GM19238 (cell line): ENCODE data around the gene NDUFAF2.

Experiments used
- DNase-seq: peaks from one replicate; pipeline ENCODE4 v3.0.0; 2011; ENCODE audit warnings: low spot score; ENCODE audit not compliant: insufficient read length

NDUFAF2 gene

DNA sequence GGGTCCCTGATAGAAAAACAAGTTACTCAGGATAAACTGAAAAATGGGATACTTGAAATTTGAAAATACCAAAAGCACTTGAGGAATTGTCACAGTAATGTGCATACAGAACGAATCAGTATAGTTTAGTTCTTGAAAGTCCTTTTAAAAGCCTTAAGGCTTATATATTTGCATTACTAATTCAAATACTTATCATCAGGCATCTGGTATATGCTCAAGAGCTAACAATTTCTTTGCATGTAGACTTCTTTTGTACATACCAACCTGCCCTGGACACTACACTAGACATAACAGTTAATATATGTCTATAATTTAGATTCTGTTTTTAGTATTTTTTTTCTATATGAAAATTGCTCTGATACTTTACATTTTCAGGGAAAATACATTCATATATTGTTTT lies 174.1 kb downstream of the NDUFAF2 start:
- no peak for DNase-seq

GRCh38 chr5:61120534-61120933 lies 175.5 kb downstream of the NDUFAF2 start:
- DNase-seq, result no peak

DNA sequence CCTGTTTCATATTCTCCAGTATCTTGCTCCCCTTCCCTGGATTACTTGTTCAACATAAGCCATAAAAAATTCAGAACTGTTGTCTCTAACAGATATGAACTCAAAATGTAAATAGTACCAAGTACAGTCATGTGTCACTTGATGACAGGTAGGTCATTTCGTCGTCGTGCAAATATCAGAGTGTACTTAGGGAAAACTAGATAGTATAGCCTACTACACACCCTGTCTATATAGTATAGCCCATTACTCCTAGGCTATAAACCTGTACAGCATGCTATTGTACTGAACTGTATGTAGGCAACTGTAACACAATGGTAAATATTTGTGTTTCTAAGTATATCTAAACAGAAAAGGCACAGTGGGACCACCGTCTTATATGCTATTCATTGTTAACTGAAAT lies 178.1 kb downstream of the NDUFAF2 start:
- DNase-seq, result no peak

DNA sequence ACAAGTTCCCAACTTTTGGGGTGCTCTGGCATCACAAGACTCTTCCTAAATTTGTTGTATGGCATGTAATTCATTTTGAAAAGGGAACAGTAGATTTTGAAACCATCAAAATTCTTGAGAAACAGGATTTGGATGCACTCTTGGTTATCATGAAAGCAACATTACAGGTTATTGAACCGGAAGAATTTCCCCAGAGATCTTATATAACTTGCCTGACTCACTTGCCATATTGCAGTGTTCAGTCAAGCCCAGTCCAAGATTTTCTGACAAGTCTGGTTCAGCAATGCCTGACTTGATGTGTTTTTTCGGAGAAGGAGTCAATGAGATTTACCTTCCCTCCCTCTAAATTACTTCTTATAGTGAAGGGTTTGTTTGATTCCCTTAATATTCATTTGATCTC lies 185.3 kb downstream of the NDUFAF2 start:
- DNase-seq, result no peak

DNA sequence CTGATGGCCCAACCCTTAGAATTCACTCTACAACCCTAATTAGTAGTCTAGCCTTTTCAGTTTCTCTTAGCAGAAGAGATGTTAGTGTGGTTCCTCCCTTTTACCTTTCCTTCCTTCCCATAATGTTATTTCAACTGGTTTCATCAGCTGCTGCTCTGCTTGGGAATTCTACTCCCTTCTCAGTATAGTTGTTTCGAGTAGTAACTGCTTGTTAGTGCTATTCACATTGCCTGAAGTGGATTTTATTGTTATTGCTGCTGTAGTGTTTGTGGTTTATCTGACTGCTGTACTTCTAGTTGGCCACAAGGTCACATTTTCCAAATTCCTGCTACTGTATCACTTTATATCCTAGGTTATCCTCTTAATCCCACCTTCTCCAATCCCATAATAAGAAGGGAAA lies 187.6 kb downstream of the NDUFAF2 start:
- DNase-seq, result no peak

GRCh38 chr5:61137835-61138234 lies 192.8 kb downstream of the NDUFAF2 start:
- DNase-seq, result no peak

- DNase-seq, result no peak
Measured at GRCh38 chr5:61139094-61139873, 194.3 kb downstream of the NDUFAF2 start.

- DNase-seq, result no peak
Measured at GRCh38 chr5:61139931-61140330, 194.9 kb downstream of the NDUFAF2 start.

DNA sequence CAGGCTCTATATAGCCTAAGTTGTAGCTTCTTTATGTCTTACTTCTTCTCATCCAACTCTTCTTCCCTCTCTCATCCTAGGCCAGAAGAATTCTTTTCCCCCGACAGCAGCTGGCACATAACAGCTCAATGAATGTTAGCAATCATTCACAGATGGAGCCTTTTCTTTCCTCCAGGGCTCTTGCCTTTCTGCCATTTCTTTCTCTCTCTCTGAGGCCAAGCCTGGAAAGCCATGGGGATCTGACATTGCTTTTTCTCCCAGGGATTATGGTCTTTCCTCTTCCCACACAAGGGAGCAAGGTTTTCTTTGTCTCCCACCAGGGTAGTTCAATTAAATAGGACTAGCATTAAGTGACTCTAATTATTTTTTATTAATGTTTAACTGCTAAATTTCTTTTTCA lies 196.8 kb downstream of the NDUFAF2 start:
- DNase-seq, result no peak

- no peak for DNase-seq
Measured at GRCh38 chr5:61142391-61142790, 197.4 kb downstream of the NDUFAF2 start.

DNA sequence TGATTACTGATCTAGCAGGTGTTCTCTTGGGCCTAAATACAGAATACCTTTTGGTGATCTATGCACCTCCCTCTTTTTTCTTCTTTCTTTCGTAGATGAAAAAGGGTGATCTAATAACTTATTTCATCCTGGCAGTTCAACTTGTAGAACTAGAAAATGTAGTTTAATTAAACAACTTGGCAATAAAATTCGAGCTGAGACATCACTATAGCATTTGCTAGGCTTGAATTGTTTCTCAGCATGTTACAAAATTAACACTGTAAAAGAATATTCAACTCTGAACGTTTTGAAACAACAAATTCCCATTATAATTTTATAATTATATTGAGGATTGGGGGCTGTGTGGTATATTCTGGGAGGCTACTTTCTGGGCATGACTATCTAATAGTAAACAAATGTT lies 197.8 kb downstream of the NDUFAF2 start:
- DNase-seq, result no peak

DNA sequence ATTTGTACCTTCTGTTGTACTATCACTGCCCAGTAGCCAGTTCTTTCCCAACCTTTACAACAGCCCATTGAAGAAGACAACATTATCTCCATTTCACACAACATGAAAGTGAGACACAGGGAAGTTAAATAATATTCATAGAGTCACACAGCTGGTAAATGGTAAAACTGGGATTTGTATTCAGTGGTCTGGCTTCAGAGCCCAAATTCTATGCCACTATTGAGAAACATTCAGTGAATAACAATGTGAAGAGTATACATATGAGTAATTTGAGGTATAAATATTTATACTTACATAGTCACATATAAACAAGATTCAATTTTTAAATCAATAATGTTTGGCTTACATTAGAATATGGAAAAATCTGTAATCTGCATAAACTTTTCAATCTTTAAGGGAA lies 203.5 kb downstream of the NDUFAF2 start:
- DNase-seq, result no peak

- DNase-seq, result no peak
Measured at GRCh38 chr5:61151893-61152292, 206.9 kb downstream of the NDUFAF2 start.

DNA sequence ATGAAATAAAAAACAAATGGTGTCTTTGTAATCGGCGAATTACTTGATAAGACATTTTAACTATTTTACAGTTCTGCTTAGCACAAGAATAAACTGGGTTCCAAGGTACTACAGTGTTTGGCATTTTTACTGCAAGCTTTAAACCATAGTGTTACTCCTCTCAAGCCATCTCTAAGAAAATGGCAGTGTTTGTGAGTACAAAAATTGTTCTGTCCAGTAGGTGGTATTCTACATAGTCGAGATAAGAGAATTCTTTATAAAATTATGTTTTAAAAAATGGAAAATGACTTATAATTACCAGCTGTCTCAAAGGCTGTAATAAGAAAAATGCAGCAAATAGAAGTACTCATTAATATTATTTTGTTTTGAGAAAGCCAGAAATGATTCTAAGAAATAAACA lies 214.1 kb downstream of the NDUFAF2 start:
- DNase-seq, result no peak

DNA sequence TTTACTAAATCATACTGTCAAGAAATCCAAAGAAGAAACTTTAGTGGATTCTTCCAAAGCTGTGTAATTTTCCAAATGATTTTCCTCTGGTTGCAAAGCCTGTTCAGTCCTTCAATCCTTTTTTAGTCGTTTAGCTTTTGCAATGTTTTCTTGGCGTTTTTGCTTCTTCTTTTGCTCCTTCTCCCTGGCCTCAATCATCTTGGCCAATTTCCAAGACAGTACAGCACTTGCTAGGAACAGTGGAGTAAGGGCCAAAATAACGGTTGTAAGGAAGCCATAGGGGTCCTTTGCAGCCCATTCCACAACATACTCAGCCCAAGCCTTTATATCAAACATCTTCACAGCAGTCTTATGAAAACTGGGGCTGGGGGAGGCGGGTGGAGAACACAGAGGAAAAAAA lies 214.8 kb downstream of the NDUFAF2 start:
- DNase-seq, result no peak

GRCh38 chr5:61160497-61160896 lies 215.5 kb downstream of the NDUFAF2 start:
- no peak for DNase-seq

- peak; percentile 78 for DNase-seq
Measured at GRCh38 chr5:61162010-61162831, 217.2 kb downstream of the NDUFAF2 start, which contains the start of gene SMIM15. Gene SMIM15 (minus strand): TSS chr5:61162468. CDS start chr5:61160171, 2,297 bp downstream.

DNA sequence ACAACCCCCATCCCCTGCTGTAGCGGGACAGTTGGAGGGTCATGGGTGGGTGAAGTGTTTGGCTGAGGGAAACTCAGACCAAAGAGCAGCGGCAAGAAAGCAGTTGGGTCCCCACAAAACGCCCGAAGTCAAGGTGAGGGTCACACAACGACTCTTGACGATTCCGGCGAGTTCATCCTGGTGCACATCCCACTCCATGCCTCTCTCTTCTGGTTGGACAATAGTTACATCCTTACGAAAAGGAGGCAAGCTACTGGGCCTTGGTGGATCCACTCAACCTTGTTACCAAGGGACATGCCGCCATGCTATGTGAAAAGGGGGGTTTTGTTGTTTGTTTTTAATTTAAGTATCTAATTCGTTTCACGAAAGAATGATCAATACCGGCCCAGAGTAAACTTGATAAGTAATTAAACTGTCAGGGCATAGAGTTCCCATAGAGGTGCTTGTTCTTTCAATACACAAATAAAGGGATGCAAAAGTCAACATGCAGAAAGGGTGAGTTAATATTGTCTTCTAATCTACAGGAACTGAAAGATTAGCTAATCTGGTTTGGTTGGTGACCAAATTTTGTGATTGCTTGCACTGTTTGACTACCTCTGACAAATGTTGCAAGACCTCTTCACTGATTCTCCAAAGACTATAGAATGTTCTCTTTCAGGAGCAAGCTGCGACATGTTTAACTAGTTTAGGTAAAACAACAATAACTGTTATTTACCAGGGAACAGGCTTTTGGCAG lies 218.0 kb downstream of the NDUFAF2 start:
- no peak for DNase-seq

DNA sequence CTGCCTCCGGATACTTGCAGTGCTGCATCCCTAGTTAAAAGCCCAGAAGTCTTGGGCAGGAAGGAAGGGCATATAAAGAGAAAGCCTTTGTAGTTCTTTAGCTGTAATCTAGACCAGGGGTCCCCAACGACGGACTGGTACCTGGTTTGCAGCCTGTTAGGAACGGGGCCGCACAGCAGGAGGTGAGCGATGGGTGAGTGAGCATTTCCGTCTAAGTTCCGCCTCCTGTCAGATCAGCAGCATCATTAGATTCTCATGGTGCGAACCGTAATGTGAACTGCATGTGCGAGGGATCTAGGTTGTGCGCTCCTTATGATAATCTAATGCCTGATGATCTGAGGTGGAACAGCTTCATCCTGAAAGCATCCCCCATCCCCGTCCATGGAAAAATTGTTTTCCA lies 218.9 kb downstream of the NDUFAF2 start:
- DNase-seq, result no peak

- DNase-seq, result no peak
Measured at GRCh38 chr5:61167382-61167781, 222.4 kb downstream of the NDUFAF2 start.

DNA sequence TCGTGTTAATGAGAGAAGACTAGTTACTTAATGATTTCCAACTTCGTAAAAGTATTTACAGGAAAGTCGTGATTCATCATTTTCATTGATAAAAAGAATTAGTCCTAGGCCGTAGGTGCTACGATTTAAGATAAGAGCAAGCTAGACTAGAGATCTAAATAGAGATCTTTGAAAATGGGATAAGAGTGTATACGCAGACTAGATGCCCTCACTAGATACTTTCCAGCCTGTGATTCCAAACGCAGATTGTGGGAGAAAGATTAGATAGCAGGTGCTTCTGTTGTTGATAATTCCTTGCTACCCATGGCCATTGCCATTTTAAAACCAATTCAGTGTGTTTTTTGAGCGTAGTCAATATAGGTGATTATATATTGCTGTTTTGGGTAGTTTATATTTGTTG lies 223.9 kb downstream of the NDUFAF2 start:
- no peak for DNase-seq

DNA sequence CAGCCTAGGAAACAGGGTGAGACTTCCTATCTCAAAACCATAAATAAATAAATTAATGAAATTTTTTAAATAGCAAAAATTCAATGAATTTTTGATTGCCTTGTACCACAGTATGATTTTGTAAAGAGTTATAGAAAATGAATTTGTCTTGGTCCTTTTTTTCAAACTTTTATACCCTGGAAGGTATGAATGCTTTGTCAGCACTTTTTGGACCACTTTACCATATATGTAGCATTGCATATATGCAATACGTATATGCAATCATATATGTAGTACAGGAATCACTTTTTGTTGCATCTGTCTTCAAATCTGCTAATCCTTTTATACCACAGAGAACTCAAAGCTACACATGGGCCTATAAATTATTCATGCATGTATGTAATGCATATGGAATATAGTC lies 226.5 kb downstream of the NDUFAF2 start:
- DNase-seq, result no peak
